Muscle of leg (tissue), 11 donors: ENCODE data around the gene GPR152. TPM values are rescaled to one million over a fixed set of nuclear protein-coding genes. Genes with fewer than 3 reads are reported as not detected.

Experiments used
- DNase-seq: peaks from one replicate; pipeline ENCODE4 v3.0.0; 2013
- H3K27ac ChIP-seq: one replicate; pipeline ENCODE4 v1.5.1; 2013; ENCODE audit warnings: mild to moderate bottlenecking, low read length, control low read depth
- H3K27me3 ChIP-seq: one replicate; pipeline ENCODE4 v1.6.1; 2013; ENCODE audit warnings: low read length; ENCODE audit not compliant: control insufficient read depth, insufficient read depth
- H3K36me3 ChIP-seq: one replicate; pipeline ENCODE4 v1.6.1; 2013; ENCODE audit warnings: low read length; ENCODE audit not compliant: control insufficient read depth, insufficient read depth
- H3K4me1 ChIP-seq: one replicate; pipeline ENCODE4 v1.6.1; 2013; ENCODE audit warnings: low read length; ENCODE audit not compliant: control insufficient read depth, insufficient read depth
- H3K4me3 ChIP-seq: one replicate; pipeline ENCODE4 v1.5.1; 2013; ENCODE audit warnings: low read length, control low read depth
- H3K9me3 ChIP-seq: replicated peaks from 2 replicates; pipeline ENCODE4 v1.6.1; 2013; ENCODE audit warnings: low read depth, low read length; ENCODE audit not compliant: control insufficient read depth
- WGBS: methylation state at CpG from one replicate; pipeline ENCODE4 v1.1.5; 2013; ENCODE audit warnings: missing lambda C conversion rate; ENCODE audit not compliant: insufficient coverage; 5-methylcytosine and 5-hydroxymethylcytosine counted together
- polyA plus RNA-seq, 8 donors: library from polyadenylated mRNA; unstranded; fragments of 120-200 nt; gene quantifications; one replicate each; pipeline versions ENCODE4 v1.2.1 to v1.2.3, GENCODE V29; 2013; ENCODE audit warnings: inconsistent platforms in 1 of 8, low replicate concordance in 1 of 8; ENCODE audit not compliant: insufficient read length in 8 of 8, insufficient read depth in 1 of 8
- total RNA-seq: library from RNA; stranded (reverse); fragments of 120-200 nt; gene quantifications from one replicate; pipeline ENCODE4 v1.2.4, GENCODE V29; 2013

The GPR152 gene
- total and polyA plus RNA-seq, 9 donors = not detected

GRCh38 chr11:67423466-67423865 is 29.1 kb downstream of the GPR152 start:
- H3K4me1 ChIP-seq = peaks cover 39% of the 10 kb centered on the region
- H3K27me3 ChIP-seq = no peaks in the 10 kb centered on the region
- WGBS = 85% methylated on average over 10 of the region's 13 CpGs
- H3K36me3 ChIP-seq = peaks cover 22% of the 10 kb centered on the region
- DNase-seq = no peak
- no peaks in the 10 kb centered on the region for H3K9me3 ChIP-seq
- no peak overlapping the region for H3K4me3 ChIP-seq
- no peak overlapping the region for H3K27ac ChIP-seq

- no peak for DNase-seq
- 45% methylated on average over 6 of the region's 6 CpGs for WGBS
- H3K4me3 ChIP-seq = no peak overlapping the region
- no peaks in the 10 kb centered on the region for H3K27me3 ChIP-seq
- peaks cover 22% of the 10 kb centered on the region for H3K36me3 ChIP-seq
- H3K4me1 ChIP-seq = peaks cover 43% of the 10 kb centered on the region
- H3K9me3 ChIP-seq = no peaks in the 10 kb centered on the region
- no peak overlapping the region for H3K27ac ChIP-seq
These were observed 29.6 kb downstream of the GPR152 start for GRCh38 chr11:67422891-67423290.

GRCh38 chr11:67421430-67422031 is 31.0 kb downstream of the GPR152 start:
- peaks cover 52% of the 10 kb centered on the region for H3K4me1 ChIP-seq
- H3K27ac ChIP-seq = no peak overlapping the region
- H3K36me3 ChIP-seq = peaks cover 22% of the 10 kb centered on the region
- DNase-seq = no peak
- no peaks in the 10 kb centered on the region for H3K27me3 ChIP-seq
- 66% methylated on average over 18 of the region's 22 CpGs for WGBS
- H3K9me3 ChIP-seq = no peaks in the 10 kb centered on the region
- no peak overlapping the region for H3K4me3 ChIP-seq

- peak; percentile 96 for DNase-seq
- Histone ChIP-seq H3K4me3 (peak overlapping the region; percentile 37), H3K4me1 (peaks cover 59% of the 10 kb centered on the region), H3K27me3 (no peaks in the 10 kb centered on the region), H3K27ac (peak overlapping the region; percentile 94), H3K9me3 (no peaks in the 10 kb centered on the region), H3K36me3 (peaks cover 26% of the 10 kb centered on the region)
- WGBS = 1% methylated on average over 96 of the region's 97 CpGs
These were observed 31.7 kb downstream of the GPR152 start for GRCh38 chr11:67420646-67421429.

GRCh38 chr11:67420147-67420645 is 32.3 kb downstream of the GPR152 start:
- Histone ChIP-seq H3K27ac (peak overlapping the region; percentile 94), H3K4me1 (peaks cover 61% of the 10 kb centered on the region), H3K27me3 (peaks cover 1% of the 10 kb centered on the region), H3K9me3 (no peaks in the 10 kb centered on the region), H3K36me3 (peaks cover 22% of the 10 kb centered on the region), H3K4me3 (peak overlapping the region; percentile 37)
- WGBS = 32% methylated on average over 15 of the region's 15 CpGs
- DNase-seq = no peak

- no peak for DNase-seq
- peak overlapping the region; percentile 94 for H3K27ac ChIP-seq
- peaks cover 67% of the 10 kb centered on the region for H3K4me1 ChIP-seq
- H3K9me3 ChIP-seq = no peaks in the 10 kb centered on the region
- peak overlapping the region; percentile 37 for H3K4me3 ChIP-seq
- peaks cover 9% of the 10 kb centered on the region for H3K27me3 ChIP-seq
- peaks cover 15% of the 10 kb centered on the region for H3K36me3 ChIP-seq
- 88% methylated on average over 18 of the region's 21 CpGs for WGBS
These were observed 33.0 kb downstream of the GPR152 start for GRCh38 chr11:67419325-67420049.

- Histone ChIP-seq H3K27ac (peak overlapping the region; percentile 94), H3K36me3 (peaks cover 12% of the 10 kb centered on the region), H3K9me3 (no peaks in the 10 kb centered on the region), H3K4me1 (peaks cover 64% of the 10 kb centered on the region), H3K4me3 (peak overlapping the region; percentile 37), H3K27me3 (peaks cover 15% of the 10 kb centered on the region)
- WGBS = 78% methylated on average over 21 of the region's 26 CpGs
- DNase-seq = peak; percentile 86
These were observed 33.9 kb downstream of the GPR152 start for GRCh38 chr11:67418476-67419281.

GRCh38 chr11:67417425-67417824 is 35.1 kb downstream of the GPR152 start:
- H3K9me3 ChIP-seq = no peaks in the 10 kb centered on the region
- peak overlapping the region; percentile 94 for H3K27ac ChIP-seq
- peaks cover 71% of the 10 kb centered on the region for H3K4me1 ChIP-seq
- 58% methylated on average over 10 of the region's 12 CpGs for WGBS
- H3K36me3 ChIP-seq = peaks cover 7% of the 10 kb centered on the region
- DNase-seq = no peak
- H3K4me3 ChIP-seq = peak overlapping the region; percentile 1
- peaks cover 20% of the 10 kb centered on the region for H3K27me3 ChIP-seq

- peaks cover 4% of the 10 kb centered on the region for H3K36me3 ChIP-seq
- H3K27ac ChIP-seq = peak overlapping the region; percentile 94
- no peaks in the 10 kb centered on the region for H3K9me3 ChIP-seq
- WGBS = 46% methylated on average over 9 of the region's 21 CpGs
- H3K4me1 ChIP-seq = peaks cover 71% of the 10 kb centered on the region
- H3K4me3 ChIP-seq = peak overlapping the region; percentile 44
- peaks cover 26% of the 10 kb centered on the region for H3K27me3 ChIP-seq
- no peak for DNase-seq
These were observed 35.9 kb downstream of the GPR152 start for GRCh38 chr11:67416416-67417335.
